AG09319 (cell line): ENCODE measurements around the gene SKA3.

Experiments used
- DNase-seq: peaks from one replicate; pipeline ENCODE4 v3.0.0-alpha.2; 2010; ENCODE audit warnings: low read depth; ENCODE audit errors: extremely low read depth
- CTCF ChIP-seq: IDR thresholded peaks from 2 replicates; pipeline ENCODE4 v1.5.1; 2011; ENCODE audit warnings: low read depth, mild to moderate bottlenecking, inconsistent platforms, low read length, moderate library complexity

The SKA3 gene

GRCh38 chr13:21134475-21134874 is 41.9 kb downstream of the SKA3 start:
- no peak for DNase-seq
- TF ChIP-seq CTCF, result no peak

- no peak for TF ChIP-seq CTCF
- no peak for DNase-seq
Observed at GRCh38 chr13:21133077-21133476, 43.3 kb downstream of the SKA3 start.

- no peak for DNase-seq
- TF ChIP-seq CTCF, result no peak
Observed at GRCh38 chr13:21130116-21130515, 46.2 kb downstream of the SKA3 start.

- no peak for TF ChIP-seq CTCF
- no peak for DNase-seq
Observed at GRCh38 chr13:21124852-21125251, 51.5 kb downstream of the SKA3 start.

- DNase-seq, result no peak
- no peak for TF ChIP-seq CTCF
Observed at GRCh38 chr13:21123956-21124355, 52.4 kb downstream of the SKA3 start.

GRCh38 chr13:21121616-21122015 is 54.7 kb downstream of the SKA3 start:
- no peak for DNase-seq
- no peak for TF ChIP-seq CTCF

GRCh38 chr13:21120191-21120590 is 56.2 kb downstream of the SKA3 start:
- TF ChIP-seq CTCF, result no peak
- DNase-seq, result no peak
